Esophagus squamous epithelium (tissue), 5 donors: ENCODE results near the gene RPF1. TPM values are rescaled to one million over a fixed set of nuclear protein-coding genes. Genes with fewer than 3 reads are reported as not detected.

ENCODE experiments used
- DNase-seq: peaks from one replicate; lab custom pipeline; 2025; lab: John Stamatoyannopoulos, UW
- H3K27ac ChIP-seq, 4 donors: fragments of 200-600 bp; sonication (generic); one replicate each; pipeline ENCODE4 v1.5.1; 2016 to 2019; ENCODE audit warnings: mild to moderate bottlenecking in 1 of 4
- H3K27me3 ChIP-seq, 4 donors: fragments of 200-600 bp; sonication (generic); 1 replicate in 3 of 4; 2 replicates in 1 of 4; pipeline versions ENCODE4 v1.5.1 to v1.6.0; 2017 to 2021; ENCODE audit warnings: antibody characterized with exemption in 1 of 4
- H3K36me3 ChIP-seq, 3 donors: fragments of 200-600 bp; sonication (generic); one replicate each; pipeline ENCODE4 v1.5.1; 2016 to 2019
- H3K4me1 ChIP-seq, 3 donors: fragments of 200-600 bp; sonication (generic); one replicate each; pipeline ENCODE4 v1.5.1; 2017 to 2019
- H3K4me3 ChIP-seq, 4 donors: fragments of 200-600 bp; sonication (generic); 1 replicate in 3 of 4; 2 replicates in 1 of 4; pipeline ENCODE4 v1.5.1; 2016 to 2019; ENCODE audit warnings: mild to moderate bottlenecking in 2 of 4, moderate library complexity in 1 of 4
- H3K9me3 ChIP-seq, 3 donors: fragments of 200-600 bp; sonication (generic); one replicate each; pipeline ENCODE4 v1.5.1; 2016 to 2019
- CTCF ChIP-seq, 6 experiments: fragments of 450-650 bp in 4 of 6; fragments of 200-600 bp in 2 of 6; sonication (generic) in 2 of 6; IDR thresholded peaks; one replicate each; pipeline ENCODE4 v1.5.1; 2016 to 2019; ENCODE audit warnings: antibody characterized with exemption in 6 of 6, mild to moderate bottlenecking in 4 of 6, moderate library complexity in 4 of 6
- POLR2A ChIP-seq, 4 donors: fragments of 450-650 bp; IDR thresholded peaks; one replicate each; pipeline ENCODE4 v1.6.1; 2017; ENCODE audit warnings: antibody characterized with exemption in 4 of 4, mild to moderate bottlenecking in 4 of 4, moderate library complexity in 3 of 4
- WGBS, 2 donors: methylation state at CpG; one replicate each; pipeline ENCODE4 v1.1.5; 2018; 5-methylcytosine and 5-hydroxymethylcytosine counted together
- intact Hi-C: fragments of 100-400 bp; cut with DNase I; formaldehyde crosslinking; loops from one replicate; pipeline ENCODE4 v1.15.0; 2022
- total RNA-seq, 4 donors: library from RNA; depleted of rRNA; stranded (reverse); fragments of >200 nt; gene quantifications; one replicate each; pipeline ENCODE4 v1.1.0, GENCODE V29; 2016
- donor health status: DM: yes; HTN: yes; CAD: no.

The RPF1 gene
- total RNA-seq, 4 donors from 2014 or later, result 30.2 to 41.2 (median 36.3) TPM

GRCh38 chr1:84479998-84480397, 932 bp downstream of the RPF1 start:
- no peak for DNase-seq
- no peaks in the 10 kb centered on the region for H3K9me3 ChIP-seq
- peaks cover 0 to 37% (median 0%) of the 10 kb centered on the region in 3 donors for H3K36me3 ChIP-seq
- intact Hi-C loops, result no loop called here
- peaks cover 6 to 35% (median 12%) of the 10 kb centered on the region in 3 donors for H3K4me1 ChIP-seq
- 2 to 3% methylated on average over 9 of the region's 9 CpGs for WGBS, 2 donors
- peak overlapping the region; percentile 64 to 92 (median 75) for H3K4me3 ChIP-seq
- peak overlapping the region; percentile 84 to 93 (median 88) for H3K27ac ChIP-seq
- H3K27me3 ChIP-seq, result peaks cover 0 to 32% (median 0%) of the 10 kb centered on the region in 4 donors
- TF ChIP-seq CTCF (IDR thresholded peaks at IDR 0.05) (no peak), POLR2A (IDR thresholded peaks at IDR 0.05) (no peak)

GRCh38 chr1:84480650-84481049, 1.6 kb downstream of the RPF1 start:
- peaks cover 0 to 26% (median 0%) of the 10 kb centered on the region in 4 donors for H3K27me3 ChIP-seq
- peak overlapping the region in 3 of 4 donors; percentile 74 to 92 (median 76) for H3K4me3 ChIP-seq
- peaks cover 0 to 44% (median 0%) of the 10 kb centered on the region in 3 donors for H3K36me3 ChIP-seq
- no peak for TF ChIP-seq POLR2A (IDR thresholded peaks at IDR 0.05)
- H3K27ac ChIP-seq, result no peak overlapping the region
- peaks cover 6 to 35% (median 12%) of the 10 kb centered on the region in 3 donors for H3K4me1 ChIP-seq
- 72 to 80% methylated on average over 4 of the region's 4 CpGs for WGBS, 2 donors
- DNase-seq, result no peak
- no peaks in the 10 kb centered on the region for H3K9me3 ChIP-seq
- intact Hi-C loops, result no loop called here

- 92 to 98% methylated on average over 2 of the region's 2 CpGs for WGBS, 2 donors
- peaks cover 6 to 35% (median 12%) of the 10 kb centered on the region in 3 donors for H3K4me1 ChIP-seq
- peaks cover 0 to 50% (median 0%) of the 10 kb centered on the region in 3 donors for H3K36me3 ChIP-seq
- peaks cover 0 to 19% (median 0%) of the 10 kb centered on the region in 4 donors for H3K27me3 ChIP-seq
- H3K4me3 ChIP-seq, result no peak overlapping the region
- DNase-seq, result no peak
- no peak for TF ChIP-seq CTCF (IDR thresholded peaks at IDR 0.05)
- no peak for TF ChIP-seq POLR2A (IDR thresholded peaks at IDR 0.05)
- H3K27ac ChIP-seq, result no peak overlapping the region
- H3K9me3 ChIP-seq, result no peaks in the 10 kb centered on the region
- intact Hi-C loops, result no loop called here
Measured at GRCh38 chr1:84481317-84481716, 2.3 kb downstream of the RPF1 start.

GRCh38 chr1:84488107-84488506, 9.0 kb downstream of the RPF1 start:
- Histone ChIP-seq H3K9me3 (no peaks in the 10 kb centered on the region), H3K4me3 (no peak overlapping the region), H3K27ac (no peak overlapping the region), H3K27me3 (no peaks in the 10 kb centered on the region), H3K4me1 (peaks cover 0 to 8% (median 0%) of the 10 kb centered on the region in 3 donors), H3K36me3 (peaks cover 0 to 82% (median 11%) of the 10 kb centered on the region in 3 donors)
- WGBS, 2 donors, result 67 to 87% methylated on average over 3 of the region's 3 CpGs
- intact Hi-C loops, result no loop called here
- TF ChIP-seq CTCF (IDR thresholded peaks at IDR 0.05), result no peak
- TF ChIP-seq POLR2A (IDR thresholded peaks at IDR 0.05), result no peak
- DNase-seq, result no peak

DNA sequence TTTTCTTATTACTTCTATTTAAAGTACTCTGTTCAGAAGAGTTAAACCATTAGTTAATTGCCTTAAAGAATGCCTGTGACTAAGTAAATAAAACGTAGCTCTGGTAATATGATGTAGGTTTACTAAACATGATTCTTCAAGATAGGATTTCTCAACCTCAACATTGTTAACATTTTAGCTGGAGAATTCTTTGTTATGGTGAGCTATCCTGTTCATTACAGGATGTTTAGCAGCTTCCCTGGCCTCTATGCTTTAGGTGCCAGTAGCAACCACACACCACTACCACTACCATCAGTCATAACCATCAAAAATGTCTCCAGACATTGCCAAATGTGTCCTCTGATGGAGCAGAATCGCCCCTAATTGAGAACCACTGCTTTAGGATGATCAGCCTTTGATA, 10.7 kb downstream of the RPF1 start:
- DNase-seq, result no peak
- no peaks in the 10 kb centered on the region for H3K9me3 ChIP-seq
- no peak overlapping the region for H3K4me3 ChIP-seq
- no peaks in the 10 kb centered on the region for H3K27me3 ChIP-seq
- H3K27ac ChIP-seq, result no peak overlapping the region
- H3K36me3 ChIP-seq, result peaks cover 0 to 81% (median 11%) of the 10 kb centered on the region in 3 donors
- peaks cover 0 to 10% (median 0%) of the 10 kb centered on the region in 3 donors for H3K4me1 ChIP-seq
- intact Hi-C loops, result no loop called here
- TF ChIP-seq CTCF (IDR thresholded peaks at IDR 0.05) (no peak), POLR2A (IDR thresholded peaks at IDR 0.05) (no peak)
- 90 to 93% methylated on average over 2 of the region's 2 CpGs for WGBS, 2 donors
